K562 (cell line): ENCODE data around the gene ZNF628. TPM values are rescaled to one million over a fixed set of nuclear protein-coding genes. Genes with fewer than 3 reads are reported as not detected.

Experiments used
- ARID2 ChIP-seq: fragments of 450-650 bp; IDR thresholded peaks from 2 replicates; pipeline ENCODE4 v1.6.1; 2017; ENCODE audit warnings: antibody characterized with exemption, mild to moderate bottlenecking
- JUN ChIP-seq, 2 experiments: sonication (generic) in 1 of 2; formaldehyde crosslinking in 1 of 2; IDR thresholded peaks; 2 replicates each; pipeline versions ENCODE4 v1.6.1 to v1.8.0; 2012 to 2022; ENCODE audit warnings: borderline replicate concordance in 2 of 2, mild to moderate bottlenecking in 2 of 2, improper control_type of control experiment in 1 of 2, low read depth in 1 of 2, low read length in 1 of 2, missing genetic modification reagents in 1 of 2
- KDM4B ChIP-seq, 2 experiments: fragments of 450-650 bp in 1 of 2; sonication (generic) in 1 of 2; IDR thresholded peaks; 2 replicates each; pipeline ENCODE4 v1.6.1; 2016 to 2017; ENCODE audit warnings: borderline replicate concordance in 2 of 2, antibody characterized with exemption in 1 of 2, low read depth in 1 of 2, mild to moderate bottlenecking in 1 of 2
- ZFP30 ChIP-seq: fragments of 250-450 bp; sonication (Bioruptor Pico); IDR thresholded peaks from 2 replicates; pipeline ENCODE4 v1.8.0; 2022; ENCODE audit warnings: moderate library complexity, mild to moderate bottlenecking, inconsistent platforms, borderline replicate concordance
- ZNF785 ChIP-seq: fragments of 250-450 bp; sonication (Bioruptor Pico); IDR thresholded peaks from 2 replicates; pipeline ENCODE4 v1.4.0; 2020; ENCODE audit warnings: mild to moderate bottlenecking
- polyA plus RNA-seq, 8 experiments: library from polyadenylated mRNA; depleted of rRNA in 4 of 8; stranded (reverse) in 5 of 8; unstranded in 3 of 8; fragments of >200 nt; fragmentation: Nextera tagmentation in 2 of 8; fragmentation: Illumina TruSeq in 1 of 8; extraction: Ambion mirVana in 2 of 8; extraction: Trizol in 1 of 8; gene quantifications; 2 replicates each; pipeline versions ENCODE4 v1.2.1 to v1.2.3, GENCODE V29; 2011 to 2014; ENCODE audit warnings: inconsistent platforms in 1 of 8, missing spikeins in 1 of 8
- total RNA-seq, 7 experiments: library from RNA; depleted of rRNA in 6 of 7; stranded (reverse); fragments of >200 nt in 6 of 7; fragmentation: Illumina TruSeq in 2 of 7; extraction: Trizol in 2 of 7; gene quantifications; 2 replicates each; pipeline versions ENCODE4 v1.2.1 to v1.2.3, GENCODE V29; 2011 to 2021; ENCODE audit warnings: low replicate concordance in 1 of 7
- TF ChIP-seq, protein P1 (sequence below): fragments of 450-650 bp; formaldehyde crosslinking; IDR thresholded peaks from 2 replicates; pipeline ENCODE4 v1.4.0; 2020; ENCODE audit warnings: mild to moderate bottlenecking, moderate library complexity
- TF ChIP-seq, protein P2 (sequence below), 2 experiments: fragments of 450-650 bp; IDR thresholded peaks; 2 replicates each; pipeline ENCODE4 v1.6.1; 2018; ENCODE audit warnings: mild to moderate bottlenecking in 2 of 2, low read depth in 1 of 2; ENCODE audit not compliant: partially characterized antibody in 2 of 2
- TF ChIP-seq, protein P3 (sequence below): fragments of 450-650 bp; IDR thresholded peaks from 2 replicates; pipeline ENCODE4 v1.6.1; 2016; ENCODE audit warnings: mild to moderate bottlenecking, moderate library complexity

ZNF628 gene
- total and polyA plus RNA-seq, 9 of the 15 experiments (the other 6 are each of a cell fraction or from before 2014, with no cell fraction given), result 0.13 to 13.6 (median 2.2) TPM; not detected in 3

DNA sequence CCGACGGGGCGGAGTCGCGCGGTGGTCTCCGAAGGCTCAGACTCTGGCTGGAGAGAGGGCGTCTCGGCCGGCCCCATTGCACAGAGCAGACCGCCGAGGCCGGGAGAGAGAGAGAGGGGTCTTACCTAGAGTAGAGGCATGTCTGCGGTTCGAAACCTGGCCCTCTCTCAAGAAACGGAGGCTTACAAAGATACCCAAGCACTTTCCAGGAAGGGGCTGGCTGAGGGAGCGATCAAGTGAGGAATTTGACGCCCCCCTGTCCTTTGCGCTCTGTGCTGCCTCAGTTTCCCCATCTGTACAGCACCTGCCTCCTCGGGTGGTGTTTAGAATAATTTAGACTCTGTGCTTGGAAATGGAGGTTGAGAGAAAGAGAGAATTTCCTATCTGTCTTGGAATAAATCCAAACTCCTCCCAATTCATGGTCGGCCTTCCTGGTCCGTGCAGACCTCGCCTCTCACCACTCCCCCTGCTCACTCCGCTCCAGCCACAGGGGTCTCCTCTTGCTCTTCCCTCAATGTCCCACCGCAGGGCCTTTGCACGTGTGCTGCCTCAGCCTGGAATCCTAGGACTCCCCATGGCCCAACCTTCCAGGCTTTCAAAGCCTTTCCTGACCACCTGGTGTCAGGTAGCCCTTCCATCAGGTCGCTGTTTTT is 14.3 kb upstream of the ZNF628 start (continued):
- TF ChIP-seq, protein P1, sequence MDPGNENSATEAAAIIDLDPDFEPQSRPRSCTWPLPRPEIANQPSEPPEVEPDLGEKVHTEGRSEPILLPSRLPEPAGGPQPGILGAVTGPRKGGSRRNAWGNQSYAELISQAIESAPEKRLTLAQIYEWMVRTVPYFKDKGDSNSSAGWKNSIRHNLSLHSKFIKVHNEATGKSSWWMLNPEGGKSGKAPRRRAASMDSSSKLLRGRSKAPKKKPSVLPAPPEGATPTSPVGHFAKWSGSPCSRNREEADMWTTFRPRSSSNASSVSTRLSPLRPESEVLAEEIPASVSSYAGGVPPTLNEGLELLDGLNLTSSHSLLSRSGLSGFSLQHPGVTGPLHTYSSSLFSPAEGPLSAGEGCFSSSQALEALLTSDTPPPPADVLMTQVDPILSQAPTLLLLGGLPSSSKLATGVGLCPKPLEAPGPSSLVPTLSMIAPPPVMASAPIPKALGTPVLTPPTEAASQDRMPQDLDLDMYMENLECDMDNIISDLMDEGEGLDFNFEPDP (CRISPR knock-in tag), result peak; percentile 16; the same call in 1 of the 2 replicates
- no peak for TF ChIP-seq JUN (IDR thresholded peaks at IDR 0.05; ENCODE audit: borderline replicate concordance, low read depth, low read length)
- TF ChIP-seq JUN (CRISPR knock-in tag; IDR thresholded peaks at IDR 0.05; ENCODE audit: borderline replicate concordance), result no peak
- TF ChIP-seq KDM4B (IDR thresholded peaks at IDR 0.05; ENCODE audit: borderline replicate concordance in 2 of 2, low read depth in 1 of 2), result 0 out of 4 replicates have a peak, but pooled peaks of 1 of the 2 experiments have one; percentile 18
- TF ChIP-seq ZNF785 (CRISPR knock-in tag), result no peak
- TF ChIP-seq ZFP30 (CRISPR knock-in tag), result no peak
- no peak for TF ChIP-seq ARID2
- TF ChIP-seq, protein P2, sequence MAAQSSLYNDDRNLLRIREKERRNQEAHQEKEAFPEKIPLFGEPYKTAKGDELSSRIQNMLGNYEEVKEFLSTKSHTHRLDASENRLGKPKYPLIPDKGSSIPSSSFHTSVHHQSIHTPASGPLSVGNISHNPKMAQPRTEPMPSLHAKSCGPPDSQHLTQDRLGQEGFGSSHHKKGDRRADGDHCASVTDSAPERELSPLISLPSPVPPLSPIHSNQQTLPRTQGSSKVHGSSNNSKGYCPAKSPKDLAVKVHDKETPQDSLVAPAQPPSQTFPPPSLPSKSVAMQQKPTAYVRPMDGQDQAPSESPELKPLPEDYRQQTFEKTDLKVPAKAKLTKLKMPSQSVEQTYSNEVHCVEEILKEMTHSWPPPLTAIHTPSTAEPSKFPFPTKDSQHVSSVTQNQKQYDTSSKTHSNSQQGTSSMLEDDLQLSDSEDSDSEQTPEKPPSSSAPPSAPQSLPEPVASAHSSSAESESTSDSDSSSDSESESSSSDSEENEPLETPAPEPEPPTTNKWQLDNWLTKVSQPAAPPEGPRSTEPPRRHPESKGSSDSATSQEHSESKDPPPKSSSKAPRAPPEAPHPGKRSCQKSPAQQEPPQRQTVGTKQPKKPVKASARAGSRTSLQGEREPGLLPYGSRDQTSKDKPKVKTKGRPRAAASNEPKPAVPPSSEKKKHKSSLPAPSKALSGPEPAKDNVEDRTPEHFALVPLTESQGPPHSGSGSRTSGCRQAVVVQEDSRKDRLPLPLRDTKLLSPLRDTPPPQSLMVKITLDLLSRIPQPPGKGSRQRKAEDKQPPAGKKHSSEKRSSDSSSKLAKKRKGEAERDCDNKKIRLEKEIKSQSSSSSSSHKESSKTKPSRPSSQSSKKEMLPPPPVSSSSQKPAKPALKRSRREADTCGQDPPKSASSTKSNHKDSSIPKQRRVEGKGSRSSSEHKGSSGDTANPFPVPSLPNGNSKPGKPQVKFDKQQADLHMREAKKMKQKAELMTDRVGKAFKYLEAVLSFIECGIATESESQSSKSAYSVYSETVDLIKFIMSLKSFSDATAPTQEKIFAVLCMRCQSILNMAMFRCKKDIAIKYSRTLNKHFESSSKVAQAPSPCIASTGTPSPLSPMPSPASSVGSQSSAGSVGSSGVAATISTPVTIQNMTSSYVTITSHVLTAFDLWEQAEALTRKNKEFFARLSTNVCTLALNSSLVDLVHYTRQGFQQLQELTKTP (IDR thresholded peaks at IDR 0.05; ENCODE audit: low read depth in 1 of 2, partially characterized antibody in 2 of 2), result no peak
- TF ChIP-seq, protein P3, sequence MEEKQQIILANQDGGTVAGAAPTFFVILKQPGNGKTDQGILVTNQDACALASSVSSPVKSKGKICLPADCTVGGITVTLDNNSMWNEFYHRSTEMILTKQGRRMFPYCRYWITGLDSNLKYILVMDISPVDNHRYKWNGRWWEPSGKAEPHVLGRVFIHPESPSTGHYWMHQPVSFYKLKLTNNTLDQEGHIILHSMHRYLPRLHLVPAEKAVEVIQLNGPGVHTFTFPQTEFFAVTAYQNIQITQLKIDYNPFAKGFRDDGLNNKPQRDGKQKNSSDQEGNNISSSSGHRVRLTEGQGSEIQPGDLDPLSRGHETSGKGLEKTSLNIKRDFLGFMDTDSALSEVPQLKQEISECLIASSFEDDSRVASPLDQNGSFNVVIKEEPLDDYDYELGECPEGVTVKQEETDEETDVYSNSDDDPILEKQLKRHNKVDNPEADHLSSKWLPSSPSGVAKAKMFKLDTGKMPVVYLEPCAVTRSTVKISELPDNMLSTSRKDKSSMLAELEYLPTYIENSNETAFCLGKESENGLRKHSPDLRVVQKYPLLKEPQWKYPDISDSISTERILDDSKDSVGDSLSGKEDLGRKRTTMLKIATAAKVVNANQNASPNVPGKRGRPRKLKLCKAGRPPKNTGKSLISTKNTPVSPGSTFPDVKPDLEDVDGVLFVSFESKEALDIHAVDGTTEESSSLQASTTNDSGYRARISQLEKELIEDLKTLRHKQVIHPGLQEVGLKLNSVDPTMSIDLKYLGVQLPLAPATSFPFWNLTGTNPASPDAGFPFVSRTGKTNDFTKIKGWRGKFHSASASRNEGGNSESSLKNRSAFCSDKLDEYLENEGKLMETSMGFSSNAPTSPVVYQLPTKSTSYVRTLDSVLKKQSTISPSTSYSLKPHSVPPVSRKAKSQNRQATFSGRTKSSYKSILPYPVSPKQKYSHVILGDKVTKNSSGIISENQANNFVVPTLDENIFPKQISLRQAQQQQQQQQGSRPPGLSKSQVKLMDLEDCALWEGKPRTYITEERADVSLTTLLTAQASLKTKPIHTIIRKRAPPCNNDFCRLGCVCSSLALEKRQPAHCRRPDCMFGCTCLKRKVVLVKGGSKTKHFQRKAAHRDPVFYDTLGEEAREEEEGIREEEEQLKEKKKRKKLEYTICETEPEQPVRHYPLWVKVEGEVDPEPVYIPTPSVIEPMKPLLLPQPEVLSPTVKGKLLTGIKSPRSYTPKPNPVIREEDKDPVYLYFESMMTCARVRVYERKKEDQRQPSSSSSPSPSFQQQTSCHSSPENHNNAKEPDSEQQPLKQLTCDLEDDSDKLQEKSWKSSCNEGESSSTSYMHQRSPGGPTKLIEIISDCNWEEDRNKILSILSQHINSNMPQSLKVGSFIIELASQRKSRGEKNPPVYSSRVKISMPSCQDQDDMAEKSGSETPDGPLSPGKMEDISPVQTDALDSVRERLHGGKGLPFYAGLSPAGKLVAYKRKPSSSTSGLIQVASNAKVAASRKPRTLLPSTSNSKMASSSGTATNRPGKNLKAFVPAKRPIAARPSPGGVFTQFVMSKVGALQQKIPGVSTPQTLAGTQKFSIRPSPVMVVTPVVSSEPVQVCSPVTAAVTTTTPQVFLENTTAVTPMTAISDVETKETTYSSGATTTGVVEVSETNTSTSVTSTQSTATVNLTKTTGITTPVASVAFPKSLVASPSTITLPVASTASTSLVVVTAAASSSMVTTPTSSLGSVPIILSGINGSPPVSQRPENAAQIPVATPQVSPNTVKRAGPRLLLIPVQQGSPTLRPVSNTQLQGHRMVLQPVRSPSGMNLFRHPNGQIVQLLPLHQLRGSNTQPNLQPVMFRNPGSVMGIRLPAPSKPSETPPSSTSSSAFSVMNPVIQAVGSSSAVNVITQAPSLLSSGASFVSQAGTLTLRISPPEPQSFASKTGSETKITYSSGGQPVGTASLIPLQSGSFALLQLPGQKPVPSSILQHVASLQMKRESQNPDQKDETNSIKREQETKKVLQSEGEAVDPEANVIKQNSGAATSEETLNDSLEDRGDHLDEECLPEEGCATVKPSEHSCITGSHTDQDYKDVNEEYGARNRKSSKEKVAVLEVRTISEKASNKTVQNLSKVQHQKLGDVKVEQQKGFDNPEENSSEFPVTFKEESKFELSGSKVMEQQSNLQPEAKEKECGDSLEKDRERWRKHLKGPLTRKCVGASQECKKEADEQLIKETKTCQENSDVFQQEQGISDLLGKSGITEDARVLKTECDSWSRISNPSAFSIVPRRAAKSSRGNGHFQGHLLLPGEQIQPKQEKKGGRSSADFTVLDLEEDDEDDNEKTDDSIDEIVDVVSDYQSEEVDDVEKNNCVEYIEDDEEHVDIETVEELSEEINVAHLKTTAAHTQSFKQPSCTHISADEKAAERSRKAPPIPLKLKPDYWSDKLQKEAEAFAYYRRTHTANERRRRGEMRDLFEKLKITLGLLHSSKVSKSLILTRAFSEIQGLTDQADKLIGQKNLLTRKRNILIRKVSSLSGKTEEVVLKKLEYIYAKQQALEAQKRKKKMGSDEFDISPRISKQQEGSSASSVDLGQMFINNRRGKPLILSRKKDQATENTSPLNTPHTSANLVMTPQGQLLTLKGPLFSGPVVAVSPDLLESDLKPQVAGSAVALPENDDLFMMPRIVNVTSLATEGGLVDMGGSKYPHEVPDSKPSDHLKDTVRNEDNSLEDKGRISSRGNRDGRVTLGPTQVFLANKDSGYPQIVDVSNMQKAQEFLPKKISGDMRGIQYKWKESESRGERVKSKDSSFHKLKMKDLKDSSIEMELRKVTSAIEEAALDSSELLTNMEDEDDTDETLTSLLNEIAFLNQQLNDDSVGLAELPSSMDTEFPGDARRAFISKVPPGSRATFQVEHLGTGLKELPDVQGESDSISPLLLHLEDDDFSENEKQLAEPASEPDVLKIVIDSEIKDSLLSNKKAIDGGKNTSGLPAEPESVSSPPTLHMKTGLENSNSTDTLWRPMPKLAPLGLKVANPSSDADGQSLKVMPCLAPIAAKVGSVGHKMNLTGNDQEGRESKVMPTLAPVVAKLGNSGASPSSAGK, result peak; percentile 61
